Activated naive CD8-positive, alpha-beta T cell treated with anti-CD3 and anti-CD28 coated beads, Interleukin-2, amount 50 U/mL, for 24 hours (primary cell): ENCODE results near the gene SEMA3A.

ENCODE experiments used
- ATAC-seq: fragments of 150-1000 bp; cut with Tn5 transposase; one replicate; pipeline ENCODE4 v1.10.0; 2021
- DNase-seq: peaks from one replicate; pipeline ENCODE4 v3.0.0; 2021
- H3K27ac Mint-ChIP-seq: one replicate; pipeline ENCODE4 v1.8.0; 2021; ENCODE audit warnings: mild to moderate bottlenecking, mixed read lengths
- H3K27me3 Mint-ChIP-seq: one replicate; pipeline ENCODE4 v1.8.0; 2021; ENCODE audit warnings: mixed read lengths
- H3K36me3 Mint-ChIP-seq: one replicate; pipeline ENCODE4 v1.8.0; 2021; ENCODE audit warnings: low read depth, mixed read lengths
- H3K4me1 Mint-ChIP-seq: one replicate; pipeline ENCODE4 v1.8.0; 2021; ENCODE audit warnings: mixed read lengths
- H3K4me3 Mint-ChIP-seq: one replicate; pipeline ENCODE4 v1.8.0; 2021; ENCODE audit warnings: mild to moderate bottlenecking, moderate library complexity, mixed read lengths
- H3K9me3 Mint-ChIP-seq: one replicate; pipeline ENCODE4 v1.8.0; 2021; ENCODE audit warnings: mixed read lengths

Gene SEMA3A

GRCh38 chr7:83984076-83984475 lies 210.5 kb downstream of the SEMA3A start:
- ATAC-seq (no peak), DNase-seq (no peak)
- Mint-ChIP-seq H3K27me3 (no peaks in the 10 kb centered on the region), H3K4me3 (no peak overlapping the region), H3K36me3 (no peaks in the 10 kb centered on the region), H3K4me1 (no peaks in the 10 kb centered on the region), H3K27ac (no peak overlapping the region), H3K9me3 (no peaks in the 10 kb centered on the region)

- H3K4me3 Mint-ChIP-seq, result no peak overlapping the region
- DNase-seq (no peak), ATAC-seq (no peak)
- H3K27ac Mint-ChIP-seq, result no peak overlapping the region
- H3K27me3 Mint-ChIP-seq, result no peaks in the 10 kb centered on the region
- no peaks in the 10 kb centered on the region for H3K36me3 Mint-ChIP-seq
- no peaks in the 10 kb centered on the region for H3K4me1 Mint-ChIP-seq
- no peaks in the 10 kb centered on the region for H3K9me3 Mint-ChIP-seq
Observed at GRCh38 chr7:83983606-83984005, 211.0 kb downstream of the SEMA3A start.

GRCh38 chr7:83976302-83976701 lies 218.3 kb downstream of the SEMA3A start:
- no peaks in the 10 kb centered on the region for H3K27me3 Mint-ChIP-seq
- no peaks in the 10 kb centered on the region for H3K4me1 Mint-ChIP-seq
- H3K27ac Mint-ChIP-seq, result no peak overlapping the region
- ATAC-seq (no peak), DNase-seq (no peak)
- H3K4me3 Mint-ChIP-seq, result no peak overlapping the region
- no peaks in the 10 kb centered on the region for H3K9me3 Mint-ChIP-seq
- H3K36me3 Mint-ChIP-seq, result no peaks in the 10 kb centered on the region

GRCh38 chr7:83970081-83970480 lies 224.5 kb downstream of the SEMA3A start:
- Mint-ChIP-seq H3K36me3 (no peaks in the 10 kb centered on the region), H3K9me3 (no peaks in the 10 kb centered on the region), H3K4me3 (no peak overlapping the region), H3K27ac (no peak overlapping the region), H3K27me3 (no peaks in the 10 kb centered on the region), H3K4me1 (no peaks in the 10 kb centered on the region)
- DNase-seq (no peak), ATAC-seq (no peak)

- Mint-ChIP-seq H3K27me3 (no peaks in the 10 kb centered on the region), H3K27ac (no peak overlapping the region), H3K4me3 (no peak overlapping the region), H3K36me3 (no peaks in the 10 kb centered on the region), H3K4me1 (no peaks in the 10 kb centered on the region), H3K9me3 (no peaks in the 10 kb centered on the region)
- no peak for ATAC-seq
- DNase-seq, result no peak
Observed at GRCh38 chr7:83964318-83964717, 230.3 kb downstream of the SEMA3A start.

GRCh38 chr7:83957333-83957732 lies 237.3 kb downstream of the SEMA3A start:
- H3K4me1 Mint-ChIP-seq, result no peaks in the 10 kb centered on the region
- H3K27ac Mint-ChIP-seq, result no peak overlapping the region
- no peak overlapping the region for H3K4me3 Mint-ChIP-seq
- peaks cover 2% of the 10 kb centered on the region for H3K27me3 Mint-ChIP-seq
- ATAC-seq (no peak), DNase-seq (no peak)
- no peaks in the 10 kb centered on the region for H3K36me3 Mint-ChIP-seq
- no peaks in the 10 kb centered on the region for H3K9me3 Mint-ChIP-seq

GRCh38 chr7:83956104-83956503 lies 238.5 kb downstream of the SEMA3A start:
- no peak overlapping the region for H3K4me3 Mint-ChIP-seq
- ATAC-seq, result no peak

GRCh38 chr7:83952236-83952635 lies 242.4 kb downstream of the SEMA3A start:
- no peak overlapping the region for H3K27ac Mint-ChIP-seq
- ATAC-seq, result no peak
- peaks cover 5% of the 10 kb centered on the region for H3K27me3 Mint-ChIP-seq

More at GRCh38 chr7:83956104-83956503, 238.5 kb downstream of the SEMA3A start:
- Mint-ChIP-seq H3K4me1 (no peaks in the 10 kb centered on the region), H3K9me3 (no peaks in the 10 kb centered on the region), H3K27ac (no peak overlapping the region), H3K27me3 (peaks cover 2% of the 10 kb centered on the region), H3K36me3 (no peaks in the 10 kb centered on the region)
- no peak for DNase-seq

GRCh38 chr7:83947260-83947659 lies 247.3 kb downstream of the SEMA3A start:
- Mint-ChIP-seq H3K27me3 (peaks cover 2% of the 10 kb centered on the region), H3K9me3 (no peaks in the 10 kb centered on the region), H3K36me3 (no peaks in the 10 kb centered on the region), H3K4me1 (no peaks in the 10 kb centered on the region), H3K27ac (no peak overlapping the region), H3K4me3 (no peak overlapping the region)
- ATAC-seq (peak; percentile 40), DNase-seq (peak; percentile 4)

More at GRCh38 chr7:83952236-83952635, 242.4 kb downstream of the SEMA3A start:
- Mint-ChIP-seq H3K9me3 (no peaks in the 10 kb centered on the region), H3K36me3 (no peaks in the 10 kb centered on the region), H3K4me1 (no peaks in the 10 kb centered on the region), H3K4me3 (no peak overlapping the region)
- DNase-seq, result no peak

- no peaks in the 10 kb centered on the region for H3K9me3 Mint-ChIP-seq
- H3K4me1 Mint-ChIP-seq, result no peaks in the 10 kb centered on the region
- H3K27me3 Mint-ChIP-seq, result peaks cover 2% of the 10 kb centered on the region
- ATAC-seq (no peak), DNase-seq (no peak)
- no peak overlapping the region for H3K27ac Mint-ChIP-seq
- H3K4me3 Mint-ChIP-seq, result no peak overlapping the region
- H3K36me3 Mint-ChIP-seq, result no peaks in the 10 kb centered on the region
Observed at GRCh38 chr7:83946801-83947200, 247.8 kb downstream of the SEMA3A start.

GRCh38 chr7:83941300-83941699 lies 253.3 kb downstream of the SEMA3A start:
- no peak for ATAC-seq
- no peak overlapping the region for H3K27ac Mint-ChIP-seq
- no peaks in the 10 kb centered on the region for H3K36me3 Mint-ChIP-seq
- H3K4me1 Mint-ChIP-seq, result no peaks in the 10 kb centered on the region
- DNase-seq, result no peak
- no peak overlapping the region for H3K4me3 Mint-ChIP-seq
- no peaks in the 10 kb centered on the region for H3K27me3 Mint-ChIP-seq
- no peaks in the 10 kb centered on the region for H3K9me3 Mint-ChIP-seq

GRCh38 chr7:83937930-83938329 lies 256.7 kb downstream of the SEMA3A start:
- H3K27ac Mint-ChIP-seq, result no peak overlapping the region
- no peak for DNase-seq
- peaks cover 2% of the 10 kb centered on the region for H3K27me3 Mint-ChIP-seq
- no peaks in the 10 kb centered on the region for H3K9me3 Mint-ChIP-seq
- no peak overlapping the region for H3K4me3 Mint-ChIP-seq
- no peaks in the 10 kb centered on the region for H3K36me3 Mint-ChIP-seq
- ATAC-seq, result no peak
- H3K4me1 Mint-ChIP-seq, result no peaks in the 10 kb centered on the region

- ATAC-seq (peak; percentile 40), DNase-seq (peak; percentile 31)
- Mint-ChIP-seq H3K27ac (no peak overlapping the region), H3K27me3 (peaks cover 2% of the 10 kb centered on the region), H3K4me3 (no peak overlapping the region), H3K9me3 (no peaks in the 10 kb centered on the region), H3K4me1 (no peaks in the 10 kb centered on the region), H3K36me3 (no peaks in the 10 kb centered on the region)
Observed at GRCh38 chr7:83936056-83936708, 258.4 kb downstream of the SEMA3A start.

GRCh38 chr7:83934118-83934734 lies 260.4 kb downstream of the SEMA3A start:
- Mint-ChIP-seq H3K4me3 (no peak overlapping the region), H3K27ac (no peak overlapping the region), H3K9me3 (no peaks in the 10 kb centered on the region), H3K36me3 (no peaks in the 10 kb centered on the region), H3K27me3 (peaks cover 2% of the 10 kb centered on the region), H3K4me1 (no peaks in the 10 kb centered on the region)
- ATAC-seq (no peak), DNase-seq (no peak)

GRCh38 chr7:83931968-83932367 lies 262.6 kb downstream of the SEMA3A start:
- Mint-ChIP-seq H3K9me3 (no peaks in the 10 kb centered on the region), H3K27me3 (peaks cover 2% of the 10 kb centered on the region), H3K36me3 (no peaks in the 10 kb centered on the region), H3K4me1 (no peaks in the 10 kb centered on the region), H3K27ac (no peak overlapping the region), H3K4me3 (no peak overlapping the region)
- no peak for DNase-seq
- ATAC-seq, result no peak
